Lung (tissue), 12 donors: ENCODE measurements around the gene APOBEC3A. TPM values are rescaled to one million over a fixed set of nuclear protein-coding genes. Genes with fewer than 3 reads are reported as not detected.
"Not testable (repeated sequence)": the region's sequence is repeated elsewhere in the genome, so short reads cannot be mapped to it uniquely, and the experiment has no call there.

Experiments used
- ATAC-seq: fragments of 200-7000 bp; cut with Tn5 transposase; one replicate; pipeline ENCODE4 v1.9.1; 2020; ENCODE audit warnings: moderate number of reproducible peaks; ENCODE audit not compliant: insufficient read depth, low FRiP score
- DNase-seq, 3 donors: peaks; one replicate each; pipeline ENCODE4 v3.0.0-alpha.2; 2013 to 2017
- H3K27ac ChIP-seq, 2 donors: one replicate each; pipeline ENCODE4 v1.5.1; 2013; ENCODE audit warnings: mild to moderate bottlenecking in 2 of 2, moderate library complexity in 2 of 2, control low read depth in 1 of 2, inconsistent platforms in 1 of 2, low read depth in 1 of 2, low read length in 1 of 2
- H3K27me3 ChIP-seq, 3 donors: one replicate each; pipeline ENCODE4 v1.5.1; 2013; ENCODE audit warnings: low read length in 2 of 3; ENCODE audit not compliant: control insufficient read depth in 3 of 3, insufficient read depth in 3 of 3
- H3K36me3 ChIP-seq, 4 donors: one replicate each; pipeline ENCODE4 v1.5.1; 2013; ENCODE audit warnings: low read length in 4 of 4, mild to moderate bottlenecking in 1 of 4, moderate library complexity in 1 of 4; ENCODE audit not compliant: control insufficient read depth in 4 of 4, insufficient read depth in 4 of 4
- H3K4me1 ChIP-seq, 5 donors: one replicate each; pipeline ENCODE4 v1.5.1; 2013; ENCODE audit warnings: low read length in 5 of 5, mild to moderate bottlenecking in 2 of 5, moderate library complexity in 1 of 5; ENCODE audit not compliant: control insufficient read depth in 5 of 5, insufficient read depth in 5 of 5
- H3K4me3 ChIP-seq: one replicate; pipeline ENCODE4 v1.5.1; 2013; ENCODE audit warnings: mild to moderate bottlenecking, control low read depth, moderate library complexity
- H3K9ac ChIP-seq, 2 donors: one replicate each; pipeline ENCODE4 v1.5.1; 2013; ENCODE audit warnings: low read length in 2 of 2, control low read depth in 1 of 2; ENCODE audit not compliant: insufficient read depth in 1 of 2
- H3K9me3 ChIP-seq, 4 donors: one replicate each; pipeline ENCODE4 v1.5.1; 2013; ENCODE audit warnings: low read length in 3 of 4, mild to moderate bottlenecking in 1 of 4, moderate library complexity in 1 of 4; ENCODE audit not compliant: control insufficient read depth in 4 of 4, insufficient read depth in 3 of 4
- CTCF ChIP-seq: IDR thresholded peaks from 2 replicates; pipeline ENCODE4 v1.5.1; 2012; ENCODE audit warnings: mild to moderate bottlenecking; ENCODE audit errors: control extremely low read depth, extremely low read depth
- WGBS, 2 donors: extraction: QIAGEN DNeasy Blood & Tissue Kit; methylation state at CpG; one replicate each; pipeline ENCODE4 v1.1.7; 2013; 5-methylcytosine and 5-hydroxymethylcytosine counted together
- polyA plus RNA-seq, 2 donors: library from polyadenylated mRNA; stranded (reverse); fragments of 200-250 nt; gene quantifications; one replicate each; pipeline ENCODE4 v1.2.1, GENCODE V29; 2013
- total RNA-seq, 2 donors: library from RNA; depleted of rRNA in 1 of 2; stranded (reverse); fragments of >200 nt in 1 of 2; gene quantifications; one replicate each; pipeline ENCODE4 v1.2.1, GENCODE V29; 2014 to 2021
- donor health status: control.
- donor health status: control.
- donor health status: Bipolar disorder and iron deficiency.
- donor health status: healthy.
- donor health status: DM: yes; HTN: yes; CAD: no.

APOBEC3A gene
- total and polyA plus RNA-seq, 4 donors = 1.1 to 68.3 (median 9.1) TPM

DNA sequence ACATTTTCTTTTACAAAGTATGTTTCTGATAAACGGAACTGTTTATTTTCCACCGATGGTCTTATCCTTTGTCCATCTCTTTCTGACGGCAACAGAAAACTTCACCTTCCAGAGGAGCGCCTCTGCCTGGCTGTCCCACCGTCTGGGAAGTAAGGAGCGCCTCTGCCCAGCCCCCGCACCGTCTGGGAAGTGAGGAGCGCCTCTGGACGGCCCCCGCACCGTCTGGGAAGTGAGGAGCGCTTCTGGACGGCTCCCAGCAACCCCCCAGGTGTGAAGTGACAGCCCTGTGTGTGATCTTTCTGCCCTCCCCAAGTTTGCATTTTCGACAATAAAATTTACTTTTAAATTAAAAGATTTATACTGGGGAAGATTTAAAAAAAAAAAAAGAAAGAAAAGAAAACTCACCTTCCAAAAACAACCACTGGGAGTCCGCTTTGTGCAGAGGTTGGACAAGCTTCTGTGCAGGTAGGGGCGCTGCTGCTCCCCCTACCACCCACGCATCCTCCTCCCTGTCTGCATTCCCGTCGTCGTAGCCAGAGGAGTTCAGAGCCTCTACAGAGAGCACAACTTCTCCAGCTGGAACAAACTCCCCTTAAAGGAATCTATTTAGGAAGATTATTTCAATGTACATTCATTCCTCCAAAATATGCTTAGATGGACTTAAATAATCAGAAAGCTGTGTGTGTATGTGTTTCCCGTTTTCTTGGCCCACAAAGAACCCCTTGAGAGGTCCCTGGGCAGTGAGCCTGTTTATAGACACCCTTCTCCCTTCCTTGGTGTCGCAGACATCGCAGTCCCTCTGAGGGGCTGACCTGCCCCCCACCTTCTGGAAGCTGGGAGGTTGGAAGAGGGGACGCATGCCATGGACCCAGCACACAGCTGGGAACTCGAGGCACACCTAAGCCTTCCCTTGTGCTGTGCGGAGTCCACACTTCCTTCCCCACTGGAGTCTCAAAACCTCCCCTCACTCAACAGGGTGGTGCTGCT, 23.9 kb downstream of the APOBEC3A start:
- Histone ChIP-seq H3K27ac (peak overlapping the region in 1 of 2 donors; percentile 50), H3K9me3 (no peaks in the 10 kb centered on the region), H3K36me3 (peaks cover 0 to 3% (median 0%) of the 10 kb centered on the region in 4 donors), H3K9ac (peak overlapping the region in 1 of 2 donors; percentile 8), H3K4me3 (no peak overlapping the region), H3K27me3 (no peaks in the 10 kb centered on the region), H3K4me1 (peaks cover 0 to 11% (median 0%) of the 10 kb centered on the region in 5 donors)
- DNase-seq = peak; percentile 46 to 69 (median 68)
- peak; percentile 7 for TF ChIP-seq CTCF
- 25 to 29% methylated on average over 27 of the region's 27 CpGs for WGBS, 2 donors
- peak; percentile 16 for ATAC-seq

GRCh38 chr22:38981992-38982927, 24.9 kb downstream of the APOBEC3A start, which contains the start of gene APOBEC3B:
Gene APOBEC3B, plus strand, starts transcription at chr22:38982347. Its CDS starts 107 bp downstream, at chr22:38982454.
- no peak within 1 kb of the TSS for H3K4me3 ChIP-seq
- DNase-seq (peak; percentile 84 to 96 (median 95)), ATAC-seq (peak; percentile 84)
- H3K27ac ChIP-seq = peak within 1 kb of the TSS; percentile 9 to 50
- H3K9me3 ChIP-seq = no peaks in the 10 kb centered on the region
- H3K4me1 ChIP-seq = peaks cover 0 to 11% (median 0%) of the 10 kb centered on the region in 5 donors
- no peaks in the 10 kb centered on the region for H3K27me3 ChIP-seq
- no peak for TF ChIP-seq CTCF
- WGBS, 2 donors = 12 to 17% methylated on average over 15 to 16 of the region's 16 CpGs
- H3K9ac ChIP-seq = peak within 1 kb of the TSS in 1 of 2 donors; percentile 55
- H3K36me3 ChIP-seq = peaks cover 0 to 3% (median 0%) of the 10 kb centered on the region in 4 donors

- no peak for ATAC-seq
- Histone ChIP-seq H3K27ac (no peak overlapping the region), H3K9ac (no peak overlapping the region)
These were observed 26.8 kb downstream of the APOBEC3A start for GRCh38 chr22:38984224-38984623.

DNA sequence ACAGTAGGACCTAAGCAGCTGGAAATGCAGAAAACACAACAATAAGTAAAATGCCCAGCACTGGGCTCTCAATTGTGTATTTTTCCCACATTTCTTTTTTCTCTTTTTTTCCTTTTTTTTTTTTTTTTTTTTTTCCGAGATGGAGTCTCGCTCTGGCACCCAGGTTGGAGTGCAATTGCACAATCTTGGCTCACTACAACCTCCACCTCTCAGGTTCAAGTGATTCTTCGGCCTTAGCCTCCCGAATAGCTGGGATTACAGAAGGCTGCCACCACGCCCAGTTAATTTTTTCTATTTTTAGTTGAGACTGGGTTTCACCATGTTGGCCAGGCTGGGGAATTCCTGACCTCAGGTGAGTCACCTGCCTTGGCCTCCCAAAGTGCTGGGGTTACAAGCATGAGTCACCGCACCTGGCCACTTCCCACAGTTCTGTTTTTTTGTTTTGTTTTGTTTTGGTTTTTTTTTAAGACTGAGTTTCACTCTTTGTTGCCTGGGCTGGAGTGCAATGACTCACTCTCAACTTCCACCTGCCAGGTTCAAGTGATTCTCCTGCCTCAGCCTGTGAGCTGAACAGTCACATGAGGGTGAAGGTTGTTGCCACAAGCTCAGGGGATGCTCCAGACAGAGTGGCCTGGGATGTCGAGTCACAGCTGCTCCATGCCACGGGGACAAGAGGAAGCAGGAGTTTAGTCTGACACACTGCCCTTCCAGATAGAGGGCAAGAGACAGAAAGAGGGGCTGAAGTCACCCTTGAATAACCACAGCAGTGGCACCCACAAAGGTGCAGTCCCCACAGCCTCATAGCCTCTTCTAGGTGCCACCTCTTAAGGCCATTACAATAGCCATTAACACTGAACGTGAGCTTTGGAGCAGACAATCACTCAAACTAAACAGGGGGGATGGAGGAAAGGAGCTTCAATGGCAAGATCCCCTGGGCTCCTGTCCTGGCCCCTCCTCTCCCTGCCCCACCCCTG, 27.7 kb downstream of the APOBEC3A start:
- H3K36me3 ChIP-seq, H3K27me3 ChIP-seq, DNase-seq, H3K9me3 ChIP-seq, H3K4me3 ChIP-seq, H3K9ac ChIP-seq: not testable (repeated sequence)
- peaks cover 0 to 11% (median 0%) of the 10 kb centered on the region in 5 donors for H3K4me1 ChIP-seq
- peak overlapping the region in 1 of 2 donors; percentile 49 for H3K27ac ChIP-seq
- 67 to 81% methylated on average over 8 to 9 of the region's 9 CpGs for WGBS, 2 donors
- peak; percentile 34 for ATAC-seq

More at GRCh38 chr22:38984224-38984623, 26.8 kb downstream of the APOBEC3A start:
- H3K36me3 ChIP-seq = peaks cover 0 to 3% (median 0%) of the 10 kb centered on the region in 4 donors
- no peaks in the 10 kb centered on the region for H3K27me3 ChIP-seq
- H3K9me3 ChIP-seq = no peaks in the 10 kb centered on the region
- TF ChIP-seq CTCF = no peak
- no peak overlapping the region for H3K4me3 ChIP-seq
- peaks cover 0 to 11% (median 0%) of the 10 kb centered on the region in 5 donors for H3K4me1 ChIP-seq
- 93 to 94% methylated on average over 2 of the region's 2 CpGs for WGBS, 2 donors
- DNase-seq = no peak
